ENCODE measurements around the gene KDM7A.

Gene KDM7A

DNA sequence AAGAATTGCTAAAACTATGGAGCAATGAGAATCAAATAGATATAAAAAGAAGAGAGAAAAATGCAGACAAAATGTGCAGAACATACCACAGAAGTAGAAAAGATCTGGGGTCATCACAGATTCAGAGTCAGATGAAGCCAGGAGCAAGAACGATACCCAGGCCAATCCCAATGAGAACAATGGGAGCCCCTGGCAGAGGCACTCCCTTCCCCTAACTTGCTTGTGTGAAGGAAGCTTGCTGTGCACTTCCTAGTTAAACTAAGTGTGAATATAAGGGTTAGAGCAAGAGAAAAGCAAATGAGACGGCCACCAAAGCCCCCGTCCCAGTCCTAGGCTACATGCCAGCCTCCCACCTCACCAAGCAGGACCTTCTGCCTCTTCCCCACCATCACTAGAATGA, 126.7 kb downstream of the KDM7A start:
- Histone ChIP-seq H3K9me3 (no peaks in the 10 kb centered on the region), H3K27ac (no peak overlapping the region), H3K4me1 (peaks cover 16% of the 10 kb centered on the region), H4K20me1 (peaks cover 31% of the 10 kb centered on the region; the same call in 1 of the 2 replicates), H3K4me2 (no peak overlapping the region), H3K36me3 (peaks cover 72% of the 10 kb centered on the region), H3K4me3 (no peak overlapping the region), H3K9ac (no peak overlapping the region), H3K27me3 (no peaks in the 10 kb centered on the region)
- TF ChIP-seq Cebpa-rat (IDR thresholded peaks at IDR 0.05), result no peak

DNA sequence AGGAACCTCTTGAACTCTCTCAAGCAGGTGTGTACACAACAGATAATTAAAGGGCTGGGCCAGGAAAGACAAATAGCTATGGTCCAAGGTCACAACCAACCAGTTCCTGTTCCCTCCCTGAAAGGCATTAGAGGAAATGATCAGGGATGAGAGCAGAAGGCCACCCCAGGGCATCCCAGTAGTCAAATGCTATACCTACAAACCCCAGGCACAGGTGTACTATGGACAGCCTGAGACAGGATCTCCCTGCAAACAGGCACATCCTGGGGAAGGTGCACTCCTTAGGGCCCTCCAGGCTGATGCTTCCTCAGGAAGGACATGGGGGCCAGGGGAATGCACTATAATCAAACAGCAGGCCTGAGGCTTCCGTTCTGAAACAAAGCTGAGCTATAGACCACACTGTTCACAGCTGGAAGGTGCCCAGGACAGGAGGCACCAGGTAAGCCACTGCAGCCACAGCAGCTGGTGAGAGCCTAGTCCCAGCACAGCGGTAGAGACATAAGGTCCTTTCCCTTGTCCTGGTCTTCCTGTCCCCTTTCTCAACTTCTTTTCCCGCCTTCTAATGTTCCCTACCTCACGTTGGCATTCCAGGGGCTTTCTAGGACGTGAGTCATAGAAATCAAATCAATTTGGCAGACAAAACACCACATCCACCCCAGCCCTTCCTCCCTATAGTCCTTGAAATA, 127.3 kb downstream of the KDM7A start:
- Histone ChIP-seq H3K4me1 (peaks cover 16% of the 10 kb centered on the region), H3K4me2 (peak overlapping the region; percentile 52), H3K27me3 (no peaks in the 10 kb centered on the region), H3K36me3 (peaks cover 72% of the 10 kb centered on the region), H4K20me1 (peaks cover 27% of the 10 kb centered on the region; the same call in 1 of the 2 replicates), H3K4me3 (no peak overlapping the region), H3K9ac (no peak overlapping the region), H3K27ac (peak overlapping the region; percentile 10; the same call in 1 of the 2 replicates), H3K9me3 (no peaks in the 10 kb centered on the region)
- TF ChIP-seq Cebpa-rat (IDR thresholded peaks at IDR 0.05), result no peak

DNA sequence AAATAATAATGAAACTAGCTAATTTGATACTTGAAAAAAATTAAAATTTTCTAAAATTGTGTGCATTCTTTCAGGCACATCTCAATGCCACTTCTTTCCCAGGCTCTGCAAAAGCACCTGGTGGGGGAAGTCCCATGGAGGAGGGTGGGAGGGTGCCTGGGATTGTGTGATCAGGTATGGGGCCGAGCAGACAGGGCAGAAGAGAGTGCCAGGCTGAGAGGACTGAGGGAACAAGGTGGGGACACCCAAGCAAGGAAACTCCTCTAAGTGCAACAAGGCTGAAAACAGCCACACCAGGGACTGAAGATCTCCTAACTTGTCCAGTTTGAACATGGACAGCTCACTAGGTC, 127.8 kb downstream of the KDM7A start:
- H3K4me3 ChIP-seq, result no peak overlapping the region
- no peak for TF ChIP-seq Cebpa-rat (IDR thresholded peaks at IDR 0.05)
- 0 out of 2 replicates have a peak overlapping the region, but pooled peaks have one; percentile 52 for H3K4me2 ChIP-seq
- peaks cover 72% of the 10 kb centered on the region for H3K36me3 ChIP-seq
- H3K27me3 ChIP-seq, result no peaks in the 10 kb centered on the region
- H3K4me1 ChIP-seq, result peaks cover 12% of the 10 kb centered on the region
- no peak overlapping the region for H3K9ac ChIP-seq
- H3K9me3 ChIP-seq, result no peaks in the 10 kb centered on the region
- H3K27ac ChIP-seq, result no peak overlapping the region; the same call in 1 of the 2 replicates
- peaks cover 26% of the 10 kb centered on the region; the same call in 1 of the 2 replicates for H4K20me1 ChIP-seq

DNA sequence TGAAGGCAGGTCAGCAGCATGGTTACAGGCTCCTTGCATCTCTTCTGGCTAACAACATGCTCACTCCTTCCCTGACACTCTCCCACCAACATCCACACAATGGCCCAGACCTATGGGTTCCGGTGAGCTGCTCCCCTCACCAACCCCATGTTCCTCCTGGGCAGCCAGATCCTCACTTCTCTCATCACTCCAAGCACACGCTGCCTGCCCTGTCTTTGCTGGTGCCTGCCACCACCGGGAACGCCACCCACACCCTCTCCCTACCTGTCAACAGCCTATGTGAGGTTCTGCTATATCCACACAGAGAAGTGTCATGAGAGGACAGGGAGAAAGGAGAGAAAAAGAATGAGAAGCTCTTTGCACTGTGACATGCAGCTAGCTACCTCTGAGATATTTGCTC, 128.6 kb downstream of the KDM7A start:
- no peak for TF ChIP-seq Cebpa-rat (IDR thresholded peaks at IDR 0.05)

DNA sequence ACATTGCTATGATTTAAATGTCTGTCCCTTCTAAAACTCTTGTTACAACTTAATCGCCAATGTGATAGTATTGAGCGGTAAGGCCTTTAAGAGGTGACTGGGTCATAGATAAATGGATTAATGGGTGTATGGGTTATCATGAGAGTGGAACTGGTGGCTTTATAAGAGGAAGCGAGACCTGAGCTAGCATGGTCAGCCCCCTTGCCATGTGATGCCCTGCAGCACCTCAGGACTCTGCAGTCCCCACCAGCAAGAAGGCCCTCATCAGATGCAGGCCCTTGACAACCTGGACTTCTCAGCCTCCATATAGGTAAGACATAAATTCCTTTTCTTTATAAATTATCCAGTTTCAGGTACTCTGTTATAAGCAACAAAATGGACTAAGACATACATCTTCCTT, 129.6 kb downstream of the KDM7A start:
- Histone ChIP-seq H3K36me3 (peaks cover 75% of the 10 kb centered on the region), H3K4me3 (no peak overlapping the region), H3K9ac (no peak overlapping the region), H3K9me3 (no peaks in the 10 kb centered on the region), H4K20me1 (peaks cover 29% of the 10 kb centered on the region; the same call in 1 of the 2 replicates), H3K27ac (no peak overlapping the region), H3K27me3 (no peaks in the 10 kb centered on the region), H3K4me2 (no peak overlapping the region), H3K4me1 (peaks cover 10% of the 10 kb centered on the region)
- TF ChIP-seq Cebpa-rat (IDR thresholded peaks at IDR 0.05), result no peak

More for the DNA sequence above, 128.6 kb downstream of the KDM7A start:
- Histone ChIP-seq H3K36me3 (peaks cover 75% of the 10 kb centered on the region), H3K9me3 (no peaks in the 10 kb centered on the region), H3K4me1 (peaks cover 10% of the 10 kb centered on the region), H3K27ac (no peak overlapping the region), H3K27me3 (no peaks in the 10 kb centered on the region), H3K4me3 (no peak overlapping the region), H4K20me1 (peaks cover 26% of the 10 kb centered on the region; the same call in 1 of the 2 replicates), H3K9ac (no peak overlapping the region), H3K4me2 (no peak overlapping the region)

DNA sequence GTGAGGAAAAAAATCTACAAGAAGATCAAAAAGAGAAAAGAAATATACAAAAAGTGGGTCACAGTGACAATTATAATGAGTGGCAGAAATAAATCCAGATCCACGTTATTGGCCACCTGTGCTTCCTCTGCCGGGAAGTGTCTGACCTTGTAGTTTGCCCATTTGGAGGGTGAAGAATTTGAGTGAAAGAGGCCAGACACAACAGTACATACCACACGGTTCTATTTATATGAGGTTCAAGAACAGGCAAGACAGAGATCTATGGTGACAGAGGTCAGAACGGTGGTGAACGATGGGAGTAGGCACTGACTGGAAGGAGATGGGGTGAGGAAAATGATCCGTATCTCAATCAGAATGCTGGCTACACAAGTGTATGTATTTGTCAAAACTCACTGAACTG, 131.1 kb downstream of the KDM7A start:
- no peak for TF ChIP-seq Cebpa-rat (IDR thresholded peaks at IDR 0.05)
- H3K27me3 ChIP-seq, result no peaks in the 10 kb centered on the region
- H3K27ac ChIP-seq, result no peak overlapping the region
- H3K9ac ChIP-seq, result no peak overlapping the region
- H3K9me3 ChIP-seq, result no peaks in the 10 kb centered on the region
- no peak overlapping the region for H3K4me3 ChIP-seq
- H3K4me2 ChIP-seq, result no peak overlapping the region
- H3K4me1 ChIP-seq, result peaks cover 10% of the 10 kb centered on the region
- peaks cover 79% of the 10 kb centered on the region for H3K36me3 ChIP-seq
- H4K20me1 ChIP-seq, result peaks cover 32% of the 10 kb centered on the region; the same call in 1 of the 2 replicates

DNA sequence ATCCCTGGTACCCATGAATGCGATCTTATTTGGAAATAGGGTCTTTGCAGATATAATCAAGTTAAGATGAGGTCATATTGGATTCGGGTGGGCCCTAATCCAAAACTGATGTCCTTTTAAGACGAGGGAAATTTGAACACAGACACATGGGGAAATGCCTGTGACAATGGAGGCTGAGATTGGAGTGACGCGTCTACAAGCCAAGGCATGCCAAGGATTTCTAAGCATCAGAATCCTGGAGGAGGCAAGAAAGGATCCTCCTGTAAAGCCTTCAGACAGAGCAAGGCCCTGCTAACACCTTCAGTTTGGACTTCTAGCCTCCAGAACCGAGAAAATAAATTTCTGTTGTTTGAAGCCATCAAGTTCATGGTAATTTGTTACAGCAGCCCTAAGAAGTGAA, 132.5 kb downstream of the KDM7A start:
- no peaks in the 10 kb centered on the region for H3K27me3 ChIP-seq
- H3K9me3 ChIP-seq, result no peaks in the 10 kb centered on the region
- H3K36me3 ChIP-seq, result peaks cover 83% of the 10 kb centered on the region
- H3K4me2 ChIP-seq, result no peak overlapping the region
- no peak overlapping the region for H3K4me3 ChIP-seq
- H4K20me1 ChIP-seq, result peaks cover 32% of the 10 kb centered on the region
- TF ChIP-seq Cebpa-rat (IDR thresholded peaks at IDR 0.05), result no peak
- H3K27ac ChIP-seq, result no peak overlapping the region
- no peak overlapping the region for H3K9ac ChIP-seq
- H3K4me1 ChIP-seq, result peaks cover 4% of the 10 kb centered on the region

DNA sequence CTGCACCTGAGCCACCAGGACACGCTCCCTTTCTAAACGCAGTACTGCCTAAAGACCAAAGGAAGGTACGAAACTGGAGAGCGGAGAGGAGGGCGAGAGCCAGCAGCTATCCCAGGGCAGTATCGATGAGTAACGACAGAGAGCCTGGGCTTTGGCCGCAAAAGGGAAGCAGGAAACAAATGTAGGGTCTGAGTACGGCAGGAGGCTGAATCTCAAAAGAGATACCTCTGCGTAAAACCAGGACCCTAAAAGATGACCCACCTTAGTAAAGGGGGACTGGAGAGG, 134.5 kb downstream of the KDM7A start:
- Histone ChIP-seq H3K4me2 (no peak overlapping the region), H4K20me1 (peaks cover 47% of the 10 kb centered on the region), H3K36me3 (peaks cover 95% of the 10 kb centered on the region), H3K27ac (no peak overlapping the region), H3K4me3 (no peak overlapping the region), H3K4me1 (no peaks in the 10 kb centered on the region), H3K27me3 (no peaks in the 10 kb centered on the region), H3K9me3 (no peaks in the 10 kb centered on the region), H3K9ac (no peak overlapping the region)
- no peak for TF ChIP-seq Cebpa-rat (IDR thresholded peaks at IDR 0.05)

DNA sequence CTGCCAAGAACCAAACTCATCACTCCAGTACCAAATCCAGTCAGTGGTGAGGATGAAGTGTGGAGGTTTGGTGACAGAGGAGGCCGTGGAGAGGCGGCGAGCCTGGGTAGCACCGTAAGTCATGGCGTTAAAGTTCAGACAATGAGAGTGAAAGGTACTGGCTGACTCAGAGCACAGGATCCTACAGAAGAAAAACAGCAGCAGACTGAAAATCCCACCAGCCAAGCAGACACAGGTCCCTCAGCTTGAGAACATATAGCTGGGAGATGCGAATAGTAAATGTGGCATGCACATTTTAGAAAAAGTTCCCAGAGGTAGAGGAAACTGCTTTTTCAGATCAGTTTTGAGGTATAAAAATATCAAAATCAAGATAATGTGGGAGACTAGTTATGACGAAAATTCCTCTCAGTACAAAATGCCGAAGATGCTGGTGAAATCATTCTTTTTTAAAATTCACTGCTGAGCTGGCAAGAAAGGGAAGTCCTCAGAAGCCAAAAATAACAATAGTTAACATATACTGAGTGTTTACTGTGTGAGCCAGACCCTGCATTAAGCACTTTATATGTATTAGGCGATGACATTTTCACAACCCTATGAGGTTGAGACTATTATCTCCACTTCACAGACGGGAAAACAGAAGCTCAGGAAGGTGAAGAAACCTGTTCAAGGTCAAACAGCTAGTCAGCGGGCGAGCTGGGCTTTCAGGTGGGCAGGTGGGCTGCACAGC, 135.0 kb downstream of the KDM7A start:
- Histone ChIP-seq H3K27me3 (no peaks in the 10 kb centered on the region), H3K9me3 (no peaks in the 10 kb centered on the region), H3K36me3 (peaks cover 95% of the 10 kb centered on the region), H3K4me2 (no peak overlapping the region), H3K4me3 (no peak overlapping the region), H3K9ac (no peak overlapping the region), H3K4me1 (no peaks in the 10 kb centered on the region), H4K20me1 (peaks cover 48% of the 10 kb centered on the region), H3K27ac (no peak overlapping the region)
- TF ChIP-seq Cebpa-rat (IDR thresholded peaks at IDR 0.05), result no peak

DNA sequence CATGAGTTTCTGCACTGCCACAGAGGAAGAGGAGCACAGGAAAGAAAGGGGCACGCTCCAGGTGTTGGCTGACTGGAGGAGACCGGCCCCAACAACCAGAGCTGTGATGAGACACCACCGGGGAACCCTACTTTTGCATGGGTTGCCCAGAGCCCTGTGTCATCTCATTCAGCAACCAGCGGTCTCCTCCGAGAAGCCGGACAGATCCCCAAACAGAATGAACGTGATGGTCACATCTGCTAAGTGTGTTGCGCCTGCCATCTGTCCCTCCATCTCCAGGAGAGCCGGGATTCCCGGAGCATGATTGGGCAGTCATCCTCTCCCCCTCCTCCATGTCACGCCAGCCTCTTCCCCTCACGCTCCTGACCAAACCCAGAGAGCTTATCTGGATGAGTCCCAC, 136.9 kb downstream of the KDM7A start:
- Histone ChIP-seq H3K27ac (no peak overlapping the region), H3K4me2 (no peak overlapping the region), H3K27me3 (no peaks in the 10 kb centered on the region), H3K9ac (no peak overlapping the region), H3K4me3 (no peak overlapping the region), H3K9me3 (no peaks in the 10 kb centered on the region), H4K20me1 (peaks cover 63% of the 10 kb centered on the region), H3K36me3 (peaks cover 83% of the 10 kb centered on the region), H3K4me1 (peaks cover 12% of the 10 kb centered on the region)
- TF ChIP-seq Cebpa-rat (IDR thresholded peaks at IDR 0.05), result no peak

All from BLaER1 (cell line).